Epithelial cell of proximal tubule (primary cell): ENCODE results near the gene CCDC97. TPM values are rescaled to one million over a fixed set of nuclear protein-coding genes. Genes with fewer than 3 reads are reported as not detected.

Experiments
- DNase-seq: peaks from one replicate; pipeline ENCODE4 v3.0.0-alpha.2; 2011; ENCODE audit warnings: low read depth
- H3K4me3 ChIP-seq: 2 replicates; pipeline ENCODE4 v1.5.1; 2011; ENCODE audit warnings: low read depth, mild to moderate bottlenecking, low read length
- CTCF ChIP-seq: conservative IDR thresholded peaks from 2 replicates; pipeline ENCODE4 v1.5.1; 2012; ENCODE audit warnings: low read depth, mild to moderate bottlenecking, low read length
- total RNA-seq: library from RNA; depleted of rRNA; stranded (reverse); fragments of >200 nt; gene quantifications from 2 replicates; pipeline ENCODE4 v1.2.3, GENCODE V29; 2015

The CCDC97 gene
- total RNA-seq, 1 donor from 2014 or later = 11.6 TPM

- no peak for TF ChIP-seq CTCF
- peak overlapping the region; percentile 70 for H3K4me3 ChIP-seq
Measured at GRCh38 chr19:41311613-41312012, 1.6 kb downstream of the CCDC97 start.

GRCh38 chr19:41316306-41316920 lies 6.4 kb downstream of the CCDC97 start:
- no peak overlapping the region for H3K4me3 ChIP-seq
- TF ChIP-seq CTCF = no peak
- DNase-seq = no peak

More at GRCh38 chr19:41311613-41312012, 1.6 kb downstream of the CCDC97 start:
- no peak for DNase-seq

- no peak for TF ChIP-seq CTCF
- no peak for DNase-seq
- H3K4me3 ChIP-seq = no peak overlapping the region
Measured at GRCh38 chr19:41318696-41319499, 8.9 kb downstream of the CCDC97 start.

- no peak overlapping the region for H3K4me3 ChIP-seq
- TF ChIP-seq CTCF = no peak
Measured at GRCh38 chr19:41319500-41320184, 9.7 kb downstream of the CCDC97 start.

GRCh38 chr19:41320185-41320518 lies 10.2 kb downstream of the CCDC97 start:
- DNase-seq = no peak
- TF ChIP-seq CTCF = no peak
- H3K4me3 ChIP-seq = no peak overlapping the region

More at GRCh38 chr19:41319500-41320184, 9.7 kb downstream of the CCDC97 start:
- no peak for DNase-seq

GRCh38 chr19:41320568-41320967 lies 10.6 kb downstream of the CCDC97 start:
- no peak for TF ChIP-seq CTCF
- H3K4me3 ChIP-seq = no peak overlapping the region
- no peak for DNase-seq
